ENCODE data around the gene DDC.
"Not testable (repeated sequence)": the region's sequence is repeated elsewhere in the genome, so short reads cannot be mapped to it uniquely, and the experiment has no call there.

DDC gene

GRCh38 chr7:50479743-50480517 lies 85.3 kb downstream of the DDC start:
- no peak for DNase-seq

DNA sequence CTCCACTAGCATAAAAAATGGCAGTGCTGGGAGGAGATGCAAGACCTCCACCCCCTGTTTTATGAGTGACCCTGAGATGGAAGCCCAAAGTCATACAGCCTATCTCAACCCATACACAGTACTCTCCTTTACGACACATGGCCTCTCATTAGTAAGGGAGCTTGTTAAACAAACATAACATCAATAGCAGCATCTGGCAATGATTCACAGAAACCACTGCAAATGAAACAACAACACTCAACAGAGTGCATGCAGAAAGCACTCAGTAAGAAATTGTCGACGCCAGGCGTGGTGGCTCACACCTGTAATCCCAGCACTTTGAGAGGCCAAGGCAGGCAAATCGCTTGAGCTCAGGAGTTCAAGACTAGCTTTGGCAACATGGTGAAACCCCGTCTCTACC lies 87.6 kb downstream of the DDC start:
- no peak for DNase-seq

GRCh38 chr7:50476953-50477625 lies 88.1 kb downstream of the DDC start:
- no peak for DNase-seq

- DNase-seq: no peak
These were observed 89.9 kb downstream of the DDC start for GRCh38 chr7:50475340-50475739.

DNA sequence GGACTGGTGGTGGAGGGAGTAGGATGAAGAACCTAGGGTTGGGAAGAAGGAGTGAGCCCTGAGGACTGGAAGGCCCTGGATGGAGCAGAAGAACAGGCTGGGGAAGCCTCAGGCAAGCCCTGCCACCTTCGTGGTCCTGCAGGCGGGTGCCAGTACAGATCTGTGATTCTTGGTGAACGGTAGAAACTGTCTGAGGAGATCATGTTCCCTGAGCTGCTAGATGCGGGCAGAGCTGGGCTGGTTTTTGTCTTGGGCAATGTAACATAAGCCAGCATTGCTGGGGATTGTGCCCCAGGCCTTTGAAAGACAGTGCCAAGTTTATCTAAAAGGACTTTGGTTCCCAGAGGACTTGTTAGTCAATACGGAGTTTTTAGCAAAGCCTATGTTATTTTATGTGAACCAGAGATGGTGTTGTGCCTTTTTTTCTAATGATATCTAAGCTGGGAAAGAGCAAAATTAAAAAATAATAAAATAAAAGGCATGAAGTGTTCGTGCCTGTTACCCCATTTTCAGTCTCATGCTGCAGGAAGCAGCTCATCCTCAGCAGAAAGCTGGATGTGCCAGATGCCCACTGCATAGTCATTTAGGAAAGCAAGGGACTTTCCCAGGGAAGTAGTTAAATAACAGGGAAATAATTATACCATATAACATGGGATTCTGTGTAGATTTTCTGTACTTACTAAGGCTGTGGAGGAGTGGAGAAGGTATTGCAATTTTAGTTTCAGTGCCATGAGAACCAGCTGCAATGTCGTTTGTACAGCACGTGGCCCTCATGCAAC lies 90.6 kb downstream of the DDC start:
- no peak for DNase-seq

- no peak for DNase-seq
These were observed 91.7 kb downstream of the DDC start for GRCh38 chr7:50473531-50473930.

- no peak for DNase-seq
These were observed 92.8 kb downstream of the DDC start for GRCh38 chr7:50472427-50472826.

- DNase-seq: no peak
These were observed 93.2 kb downstream of the DDC start for GRCh38 chr7:50471970-50472369.

- no peak for DNase-seq
These were observed 94.7 kb downstream of the DDC start for GRCh38 chr7:50470250-50471163.

DNA sequence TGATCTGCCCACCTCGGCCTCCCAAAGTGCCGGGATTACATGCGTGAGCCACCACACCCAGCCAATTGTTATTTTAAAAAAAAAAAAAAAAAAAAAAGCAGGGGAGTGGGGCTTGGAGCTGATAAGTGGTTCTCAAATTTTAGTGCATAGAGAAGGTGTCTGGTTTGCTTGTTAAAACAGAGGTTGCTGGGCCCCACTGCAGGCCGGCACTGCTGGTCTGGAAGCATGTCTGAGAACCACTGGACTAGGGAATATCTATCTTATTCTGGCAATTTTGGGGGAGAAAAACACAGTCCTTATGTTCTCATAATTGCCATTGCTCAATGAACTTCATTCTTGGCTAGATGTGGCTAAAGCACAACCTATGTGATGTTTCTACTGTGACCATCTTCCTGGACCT lies 96.0 kb downstream of the DDC start:
- no peak for DNase-seq

DNA sequence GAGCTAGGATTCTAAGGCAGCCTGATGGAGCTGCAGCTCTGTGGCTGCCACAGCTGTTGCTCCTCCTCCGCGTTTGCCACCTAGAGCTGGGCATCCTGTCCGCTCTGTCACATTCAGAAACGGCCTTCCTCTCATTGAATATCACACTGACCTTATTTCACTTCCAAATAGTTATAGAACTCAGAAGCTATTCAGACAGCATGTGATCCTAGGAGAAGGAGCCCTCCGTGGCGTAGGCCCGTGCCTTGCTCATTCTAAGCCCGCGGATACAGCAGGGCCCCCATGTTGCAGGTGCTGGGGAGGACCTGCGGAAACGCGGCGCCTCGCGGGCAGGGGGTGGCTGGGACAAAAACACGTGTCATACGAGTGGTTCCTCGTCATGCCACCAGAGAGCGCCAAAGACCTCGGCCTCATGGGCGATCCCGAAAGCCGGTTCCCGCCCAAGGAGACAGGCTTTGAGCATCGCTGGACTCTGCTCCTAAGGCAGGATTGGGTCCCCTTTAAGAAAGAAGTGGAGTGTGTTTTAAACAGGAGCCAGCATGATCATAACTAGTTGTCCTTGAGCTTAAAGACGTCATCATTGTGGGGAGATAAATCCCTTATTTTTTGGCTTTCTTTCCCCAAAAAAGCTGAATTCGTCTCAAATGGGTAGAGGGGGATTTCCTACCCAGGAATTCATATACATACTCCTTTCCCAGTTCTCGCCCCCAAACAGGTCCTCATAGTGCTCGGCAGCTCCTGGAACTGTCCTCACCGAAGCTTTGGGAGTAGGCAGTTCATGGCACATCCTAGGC lies 97.2 kb downstream of the DDC start:
- DNase-seq: peak; percentile 65 to 72

DNA sequence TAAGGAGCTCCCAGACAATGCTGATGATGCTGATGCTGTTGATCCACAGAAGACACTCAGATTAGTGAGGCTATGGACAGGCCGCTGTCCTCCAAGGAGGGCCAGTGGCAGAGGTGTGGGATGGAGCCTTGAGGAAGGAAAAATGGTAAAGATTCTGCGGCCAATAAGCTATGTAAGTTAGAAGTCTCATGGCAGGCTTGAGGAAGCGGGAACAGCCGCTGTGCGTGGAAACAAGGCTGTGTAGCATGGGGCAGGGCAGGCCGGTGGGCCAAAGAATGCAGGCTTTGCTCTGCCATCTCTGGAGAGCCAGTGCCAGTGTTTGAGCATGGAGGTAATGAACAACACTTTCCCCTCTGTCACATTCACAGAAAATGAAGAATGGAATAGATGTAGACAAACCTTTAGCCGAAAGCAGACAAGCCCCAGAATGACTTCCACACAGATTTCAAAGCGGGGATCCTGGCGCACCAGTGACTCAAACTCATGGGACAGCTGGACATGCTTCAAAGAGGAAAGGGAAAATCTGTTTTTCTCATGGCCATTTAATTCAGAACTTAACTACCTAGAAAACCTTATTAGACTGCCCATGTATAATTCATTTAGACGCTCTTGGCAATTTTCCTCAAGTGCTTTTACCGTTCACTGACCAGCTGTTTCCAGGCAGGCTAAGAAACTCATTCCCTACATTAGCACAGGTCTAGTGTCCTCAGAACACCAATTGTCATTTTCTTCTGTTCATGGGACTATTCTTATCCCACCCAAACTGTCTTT lies 98.2 kb downstream of the DDC start:
- no peak for DNase-seq

DNA sequence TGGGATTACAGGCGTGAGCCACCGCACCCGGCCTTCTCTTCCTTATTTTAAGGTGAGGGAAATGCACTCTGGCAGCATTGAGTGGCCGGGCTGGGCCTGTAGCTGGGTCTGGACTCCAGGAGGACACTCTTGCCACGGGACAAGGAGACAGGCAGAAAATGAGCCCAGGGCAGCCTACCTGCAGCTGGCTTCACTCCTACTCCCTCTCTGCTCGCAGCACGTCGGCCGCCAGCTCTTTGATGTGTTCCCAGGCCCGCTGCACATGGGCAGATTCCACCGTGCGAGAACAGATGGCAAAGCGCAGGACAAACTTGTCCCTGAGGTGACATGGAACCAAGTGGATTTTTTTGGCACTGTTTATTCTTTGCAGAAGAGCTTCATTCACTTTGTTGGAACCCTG lies 102.2 kb downstream of the DDC start:
- no peak for DNase-seq

DNA sequence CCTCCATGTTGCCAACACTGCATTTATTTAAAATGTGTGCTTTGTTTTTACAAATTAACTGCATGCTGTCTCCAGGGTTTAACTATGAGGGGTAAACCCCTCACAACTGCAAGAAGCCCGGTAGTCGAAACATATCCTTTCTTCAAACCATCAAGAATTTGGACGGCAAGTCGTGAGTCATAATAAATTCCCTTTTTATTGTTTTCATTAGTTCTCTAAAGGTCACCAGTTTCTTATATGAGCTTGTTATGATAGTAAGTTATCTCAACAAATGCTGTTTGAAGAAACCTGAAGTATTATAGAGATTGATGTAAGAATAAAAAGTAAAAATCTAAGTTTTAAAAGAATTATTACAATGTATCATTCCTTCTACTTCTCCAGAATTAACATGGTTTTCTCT lies 102.8 kb downstream of the DDC start:
- no peak for DNase-seq

DNA sequence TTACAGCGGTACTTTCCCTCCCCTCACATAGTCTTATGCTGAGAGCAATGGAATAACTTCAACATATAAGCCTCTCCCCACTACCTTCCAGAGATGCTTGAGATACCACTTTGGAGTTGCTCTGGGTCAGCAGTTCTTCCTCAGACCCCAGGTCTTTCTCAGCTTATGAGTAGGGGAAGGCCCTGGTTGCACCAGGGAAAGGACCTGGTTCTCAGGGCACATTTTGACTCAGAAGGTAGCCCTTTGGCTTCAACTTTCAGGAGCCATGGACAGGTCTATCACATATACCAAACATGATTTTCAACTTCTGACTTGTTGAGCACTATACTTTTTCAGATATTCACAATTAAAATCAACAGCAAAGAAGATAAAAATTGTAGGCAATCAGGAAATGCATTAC lies 103.5 kb downstream of the DDC start:
- no peak for DNase-seq

GRCh38 chr7:50459183-50459582 lies 106.0 kb downstream of the DDC start:
- not testable (repeated sequence) for DNase-seq

DNA sequence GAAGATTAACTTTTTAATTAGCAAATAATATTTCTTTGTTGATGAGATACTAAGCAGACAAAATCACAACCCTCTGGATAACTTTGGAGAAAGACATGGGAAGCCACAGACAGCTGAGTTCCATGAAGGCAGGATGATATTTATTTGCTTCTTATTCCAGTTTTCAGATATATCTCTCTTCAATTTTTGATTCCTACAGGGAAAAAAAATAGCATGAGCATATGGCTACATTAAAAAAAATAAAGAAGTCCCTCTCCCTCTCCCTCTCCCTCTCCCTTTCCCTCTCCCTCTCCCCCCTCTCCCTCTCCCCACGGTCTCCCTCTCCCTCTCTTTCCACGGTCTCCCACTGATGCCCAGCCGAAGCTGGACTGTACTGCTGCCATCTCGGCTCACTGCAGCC lies 106.6 kb downstream of the DDC start:
- not testable (repeated sequence) for DNase-seq

GRCh38 chr7:50456371-50457123 lies 108.7 kb downstream of the DDC start:
- no peak for DNase-seq

GRCh38 chr7:50455658-50456057 lies 109.5 kb downstream of the DDC start:
- no peak for DNase-seq

GRCh38 chr7:50454968-50455367 lies 110.2 kb downstream of the DDC start:
- no peak for DNase-seq
